OCI-LY7 (cell line): ENCODE measurements around the gene TOR2A. TPM values are rescaled to one million over a fixed set of nuclear protein-coding genes. Genes with fewer than 3 reads are reported as not detected.

Experiments
- BruUV-seq: library from RNA; stranded (reverse); fragments of 400-500 nt; replicated peaks from 2 replicates; lab custom pipeline; 2021; lab: Mats Ljungman, UMichigan
- CTCF ChIA-PET: fragments of 300-600 bp; sonication (Branson Sonifier 250); formaldehyde crosslinking; loops from one replicate; lab custom pipeline; 2022; ENCODE audit warnings: antibody characterized with exemption; ENCODE audit not compliant: unreplicated experiment; lab: Charles Lee
- POLR2A ChIA-PET: fragments of 300-600 bp; sonication (Branson Sonifier 250); formaldehyde crosslinking; loops from one replicate; lab custom pipeline; 2022; ENCODE audit warnings: antibody characterized with exemption; lab: Charles Lee
- DNase-seq: peaks from one replicate; pipeline ENCODE4 v3.0.0-alpha.2; 2015; ENCODE audit warnings: low spot score
- H2AFZ ChIP-seq: fragments of 200-600 bp; sonication (generic), shearing (Covaris generic); 2 replicates; pipeline ENCODE4 v1.6.1; 2014; ENCODE audit warnings: mild to moderate bottlenecking, antibody characterized with exemption, low read length, moderate library complexity
- H3K27ac ChIP-seq: fragments of 200-600 bp; sonication (generic); 2 replicates; pipeline ENCODE4 v1.5.1; 2014; ENCODE audit warnings: mixed run types, low read depth, mild to moderate bottlenecking, moderate library complexity, low read length, inconsistent platforms; ENCODE audit not compliant: poor library complexity, severe bottlenecking
- H3K36me3 ChIP-seq: fragments of 200-600 bp; sonication (generic); 2 replicates; pipeline ENCODE4 v1.6.1; 2014; ENCODE audit warnings: mild to moderate bottlenecking, antibody characterized with exemption, low read length, moderate library complexity, mixed read lengths; ENCODE audit not compliant: insufficient read depth
- H3K4me1 ChIP-seq: fragments of 200-600 bp; sonication (generic); 2 replicates; pipeline ENCODE4 v1.5.1; 2014; ENCODE audit warnings: mild to moderate bottlenecking, low read length; ENCODE audit not compliant: insufficient read depth, poor library complexity, severe bottlenecking
- H3K4me2 ChIP-seq: fragments of 200-600 bp; sonication (generic); 2 replicates; pipeline ENCODE4 v1.6.1; 2014; ENCODE audit warnings: mild to moderate bottlenecking, low read length
- H3K4me3 ChIP-seq: fragments of 200-600 bp; sonication (generic); 2 replicates; pipeline ENCODE4 v1.5.1; 2014; ENCODE audit warnings: mild to moderate bottlenecking, low read depth, low read length; ENCODE audit not compliant: poor library complexity, severe bottlenecking
- H3K79me2 ChIP-seq: fragments of 200-600 bp; sonication (generic); 2 replicates; pipeline ENCODE4 v1.6.1; 2016; ENCODE audit warnings: low read depth, mild to moderate bottlenecking, low read length, moderate library complexity, mixed read lengths; ENCODE audit not compliant: insufficient read depth
- H3K9me2 ChIP-seq: fragments of 200-600 bp; sonication (generic); 2 replicates; pipeline ENCODE4 v1.6.1; 2016; ENCODE audit warnings: mild to moderate bottlenecking, low read length, mixed read lengths; ENCODE audit not compliant: insufficient read depth
- H3K9me3 ChIP-seq: fragments of 200-600 bp; sonication (generic); 2 replicates; pipeline ENCODE4 v1.6.1; 2014; ENCODE audit warnings: mild to moderate bottlenecking, mixed run types, low read length, mixed read lengths
- H4K20me1 ChIP-seq: fragments of 200-600 bp; sonication (generic); 2 replicates; pipeline ENCODE4 v1.6.1; 2014; ENCODE audit warnings: mild to moderate bottlenecking, antibody characterized with exemption, low read length, moderate library complexity, mixed read lengths; ENCODE audit not compliant: insufficient read depth
- CTCF ChIP-seq: fragments of 200-600 bp; sonication (generic); conservative IDR thresholded peaks from 2 replicates; pipeline ENCODE4 v1.5.1; 2014; ENCODE audit warnings: mild to moderate bottlenecking, antibody characterized with exemption, low read length, moderate library complexity, mixed read lengths
- EZH2phosphoT487 ChIP-seq: fragments of 200-600 bp; sonication (generic); IDR thresholded peaks from 2 replicates; pipeline ENCODE4 v1.6.1; 2018; ENCODE audit warnings: low read depth, borderline replicate concordance, mild to moderate bottlenecking, mixed run types, antibody characterized with exemption, low read length, moderate library complexity, mixed read lengths
- intact Hi-C: fragments of 100-400 bp; cut with micrococcal nuclease; formaldehyde crosslinking; loops from one replicate; pipeline ENCODE4 v1.10.0; 2022; ENCODE audit not compliant: unreplicated experiment
- total RNA-seq, 2 experiments: library from RNA; depleted of rRNA in 1 of 2; stranded (reverse); fragments of >200 nt in 1 of 2; shearing (Covaris generic) in 1 of 2; gene quantifications; 2 replicates each; pipeline ENCODE4 v1.2.3, GENCODE V29; 2014 to 2022

The TOR2A gene
- total RNA-seq, 2 experiments from 2014 or later = 13.9 to 17.9 TPM

GRCh38 chr9:127765418-127765817 lies 30.3 kb upstream of the TOR2A start:
- intact Hi-C loops = no loop called here
- Histone ChIP-seq H3K27ac (no peak overlapping the region), H4K20me1 (0 out of 2 replicates have a peak, but pooled peaks cover under 1% of the 10 kb centered on the region), H3K4me2 (no peak overlapping the region), H3K36me3 (peaks cover 66% of the 10 kb centered on the region), H2AFZ (no peak overlapping the region), H3K4me1 (peaks cover 24% of the 10 kb centered on the region), H3K4me3 (no peak overlapping the region), H3K9me3 (no peaks in the 10 kb centered on the region), H3K79me2 (peaks cover 14% of the 10 kb centered on the region; the same call in 1 of the 2 replicates), H3K9me2 (no peaks in the 10 kb centered on the region)
- no peak for DNase-seq
- ChIA-PET POLR2A (interaction anchor here (0.7 to 1.0 kb wide), 4 partner anchors 21 to 2000 kb away, joined by 3 to 5 read pairs (median 4); no protein-coding TSS in a partner anchor), CTCF (interaction anchor here (0.9 kb wide), 1 partner anchor 19 kb away, joined by 3 read pairs; no protein-coding TSS in a partner anchor)
- no peak for TF ChIP-seq EZH2phosphoT487
- TF ChIP-seq CTCF = no peak
- BruUV-seq = no TSS peak

- peak; percentile 51 for DNase-seq
- no peak overlapping the region for H3K27ac ChIP-seq
- intact Hi-C loops = loop anchor here (1.0 kb wide), 2 partner anchors 12 to 21 kb away; no protein-coding TSS in a partner anchor
- H3K4me1 ChIP-seq = peaks cover 14% of the 10 kb centered on the region
- H3K4me3 ChIP-seq = no peak overlapping the region
- ChIA-PET POLR2A (no interaction called here), CTCF (no interaction called here)
- no peaks in the 10 kb centered on the region for H3K9me3 ChIP-seq
- H3K4me2 ChIP-seq = no peak overlapping the region
- H4K20me1 ChIP-seq = no peaks in the 10 kb centered on the region
- peaks cover 57% of the 10 kb centered on the region for H3K36me3 ChIP-seq
- no peaks in the 10 kb centered on the region for H3K9me2 ChIP-seq
- H2AFZ ChIP-seq = no peak overlapping the region
- TF ChIP-seq EZH2phosphoT487 (no peak), CTCF (peak; percentile 67)
- BruUV-seq = no TSS peak
- 0 out of 2 replicates have a peak, but pooled peaks cover 3% of the 10 kb centered on the region for H3K79me2 ChIP-seq
Measured at GRCh38 chr9:127763918-127764384, 28.9 kb upstream of the TOR2A start.

GRCh38 chr9:127762111-127762676 lies 27.1 kb upstream of the TOR2A start:
- Histone ChIP-seq H3K79me2 (no peaks in the 10 kb centered on the region), H3K4me2 (no peak overlapping the region), H3K27ac (no peak overlapping the region), H3K9me3 (no peaks in the 10 kb centered on the region), H3K4me1 (peaks cover 2% of the 10 kb centered on the region), H3K9me2 (no peaks in the 10 kb centered on the region), H4K20me1 (no peaks in the 10 kb centered on the region), H3K36me3 (peaks cover 50% of the 10 kb centered on the region), H3K4me3 (no peak overlapping the region), H2AFZ (no peak overlapping the region)
- intact Hi-C loops = no loop called here
- ChIA-PET CTCF (no interaction called here), POLR2A (no interaction called here)
- TF ChIP-seq CTCF = no peak
- no peak for TF ChIP-seq EZH2phosphoT487
- no TSS peak for BruUV-seq
- no peak for DNase-seq
